Gastrocnemius medialis (tissue), 4 donors: Measurements from ENCODE around the gene MYO15A.

Experiments used
- CTCF ChIP-seq, 5 experiments: fragments of 450-650 bp in 3 of 5; fragments of 200-600 bp in 2 of 5; sonication (generic) in 2 of 5; IDR thresholded peaks in 4 of 5; conservative IDR thresholded peaks in 1 of 5; 1 replicate in 4 of 5; 2 replicates in 1 of 5; pipeline ENCODE4 v1.5.1; 2016 to 2019; ENCODE audit warnings: antibody characterized with exemption in 5 of 5, mild to moderate bottlenecking in 3 of 5, moderate library complexity in 3 of 5
- POLR2A ChIP-seq, 2 donors: fragments of 450-650 bp; IDR thresholded peaks; one replicate each; pipeline ENCODE4 v1.6.1; 2017; ENCODE audit warnings: antibody characterized with exemption in 2 of 2, mild to moderate bottlenecking in 2 of 2, moderate library complexity in 2 of 2

DNA sequence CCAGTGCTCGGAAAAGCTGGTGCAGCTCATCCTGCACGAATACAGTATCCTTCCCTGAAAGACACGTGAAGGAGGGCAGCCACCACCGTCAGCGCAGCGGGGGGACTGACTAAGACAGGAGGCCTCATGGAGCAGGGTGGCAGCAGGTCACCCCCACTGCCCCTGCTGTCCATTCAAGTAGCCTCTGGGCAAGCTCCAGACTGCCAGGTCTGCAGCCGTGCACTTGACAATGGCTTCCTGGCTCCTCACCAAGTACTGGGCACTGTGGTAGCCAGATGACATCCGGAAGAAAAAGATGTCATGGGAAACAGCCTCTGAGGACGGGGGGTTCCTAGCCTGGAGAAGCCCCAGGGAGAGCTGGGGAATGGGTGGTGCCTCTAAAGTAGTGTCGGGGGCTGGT is 7.9 kb upstream of the MYO15A start:
- TF ChIP-seq POLR2A (IDR thresholded peaks at IDR 0.05): no peak
- no peak for TF ChIP-seq CTCF (IDR thresholded peaks at IDR 0.05 in 4 of 5, conservative IDR thresholded peaks at IDR 0.05 in 1 of 5)
